Suprapubic skin (tissue), 4 donors: ENCODE data around the gene MYL10. TPM values are rescaled to one million over a fixed set of nuclear protein-coding genes. Genes with fewer than 3 reads are reported as not detected.

Experiments
- DNase-seq, 2 donors: peaks; one replicate each; pipeline ENCODE4 v3.0.0-alpha.2; 2019; ENCODE audit warnings: low spot score in 2 of 2
- H3K27ac ChIP-seq: fragments of 200-600 bp; sonication (generic); one replicate; pipeline ENCODE4 v1.5.1; 2019
- H3K27me3 ChIP-seq: fragments of 200-600 bp; sonication (generic); one replicate; pipeline ENCODE4 v1.5.1; 2019
- H3K36me3 ChIP-seq: fragments of 200-600 bp; sonication (generic); one replicate; pipeline ENCODE4 v1.5.1; 2019
- H3K4me1 ChIP-seq: fragments of 200-600 bp; sonication (generic); one replicate; pipeline ENCODE4 v1.5.1; 2019
- H3K4me3 ChIP-seq: fragments of 200-600 bp; sonication (generic); one replicate; pipeline ENCODE4 v1.5.1; 2019; ENCODE audit warnings: mild to moderate bottlenecking
- H3K9me3 ChIP-seq: fragments of 200-600 bp; sonication (generic); one replicate; pipeline ENCODE4 v1.5.1; 2019
- CTCF ChIP-seq, 2 donors: fragments of 200-600 bp in 1 of 2; fragments of 450-650 bp in 1 of 2; sonication (generic) in 1 of 2; IDR thresholded peaks; one replicate each; pipeline ENCODE4 v1.5.1; 2016 to 2019; ENCODE audit warnings: antibody characterized with exemption in 2 of 2, mild to moderate bottlenecking in 1 of 2, moderate library complexity in 1 of 2
- EP300 ChIP-seq: sonication (generic); formaldehyde crosslinking; IDR thresholded peaks from one replicate; pipeline ENCODE4 v1.6.1; 2017; ENCODE audit warnings: antibody characterized with exemption
- POLR2A ChIP-seq, 2 donors: fragments of 450-650 bp; IDR thresholded peaks; one replicate each; pipeline ENCODE4 v1.6.1; 2017; ENCODE audit warnings: antibody characterized with exemption in 2 of 2, mild to moderate bottlenecking in 2 of 2, moderate library complexity in 2 of 2
- POLR2AphosphoS5 ChIP-seq, 3 donors: sonication (generic); formaldehyde crosslinking; IDR thresholded peaks; one replicate each; pipeline ENCODE4 v1.6.1; 2017; ENCODE audit warnings: antibody characterized with exemption in 3 of 3
- WGBS: methylation state at CpG from one replicate; pipeline ENCODE4 v1.1.5; 2018; 5-methylcytosine and 5-hydroxymethylcytosine counted together
- total RNA-seq, 4 donors: library from RNA; depleted of rRNA; stranded (reverse); fragments of >200 nt; gene quantifications; one replicate each; pipeline ENCODE4 v1.1.0, GENCODE V29; 2016

MYL10 gene
- total RNA-seq, 4 donors from 2014 or later, result not detected

- TF ChIP-seq POLR2A (IDR thresholded peaks at IDR 0.05) (no peak), EP300 (no peak), CTCF (IDR thresholded peaks at IDR 0.05) (no peak), POLR2AphosphoS5 (IDR thresholded peaks at IDR 0.05) (no peak)
Measured at GRCh38 chr7:101676062-101676598, 47.0 kb upstream of the MYL10 start.

GRCh38 chr7:101674439-101674838 is 45.3 kb upstream of the MYL10 start:
- WGBS, result 89% methylated on average over 3 of the region's 3 CpGs
- H3K4me3 ChIP-seq, result no peak overlapping the region
- no peaks in the 10 kb centered on the region for H3K36me3 ChIP-seq
- no peaks in the 10 kb centered on the region for H3K27me3 ChIP-seq
- H3K9me3 ChIP-seq, result no peaks in the 10 kb centered on the region
- no peak for DNase-seq
- H3K27ac ChIP-seq, result no peak overlapping the region
- no peak for TF ChIP-seq POLR2A (IDR thresholded peaks at IDR 0.05)
- TF ChIP-seq EP300, result no peak
- no peak for TF ChIP-seq CTCF (IDR thresholded peaks at IDR 0.05)
- no peak for TF ChIP-seq POLR2AphosphoS5 (IDR thresholded peaks at IDR 0.05)
- H3K4me1 ChIP-seq, result no peaks in the 10 kb centered on the region

More at GRCh38 chr7:101676062-101676598, 47.0 kb upstream of the MYL10 start:
- H3K27ac ChIP-seq, result no peak overlapping the region
- peaks cover 4% of the 10 kb centered on the region for H3K4me1 ChIP-seq
- no peak overlapping the region for H3K4me3 ChIP-seq
- 68% methylated on average over 16 of the region's 16 CpGs for WGBS
- no peak for DNase-seq
- H3K27me3 ChIP-seq, result no peaks in the 10 kb centered on the region
- H3K9me3 ChIP-seq, result no peaks in the 10 kb centered on the region
- H3K36me3 ChIP-seq, result no peaks in the 10 kb centered on the region

- Histone ChIP-seq H3K4me3 (no peak overlapping the region), H3K27me3 (no peaks in the 10 kb centered on the region), H3K36me3 (no peaks in the 10 kb centered on the region), H3K9me3 (no peaks in the 10 kb centered on the region), H3K4me1 (no peaks in the 10 kb centered on the region), H3K27ac (no peak overlapping the region)
- TF ChIP-seq CTCF (IDR thresholded peaks at IDR 0.05) (no peak), POLR2AphosphoS5 (IDR thresholded peaks at IDR 0.05) (no peak), EP300 (no peak), POLR2A (IDR thresholded peaks at IDR 0.05) (no peak)
- 88% methylated on average over 5 of the region's 5 CpGs for WGBS
- no peak for DNase-seq
Measured at GRCh38 chr7:101673951-101674350, 44.9 kb upstream of the MYL10 start.

- no peak for TF ChIP-seq POLR2A (IDR thresholded peaks at IDR 0.05)
- TF ChIP-seq CTCF (IDR thresholded peaks at IDR 0.05), result no peak
- TF ChIP-seq EP300, result no peak
- TF ChIP-seq POLR2AphosphoS5 (IDR thresholded peaks at IDR 0.05), result no peak
Measured at GRCh38 chr7:101673315-101673714, 44.2 kb upstream of the MYL10 start.

GRCh38 chr7:101671371-101672356 is 42.6 kb upstream of the MYL10 start:
- Histone ChIP-seq H3K36me3 (no peaks in the 10 kb centered on the region), H3K4me1 (no peaks in the 10 kb centered on the region), H3K9me3 (no peaks in the 10 kb centered on the region), H3K27me3 (peaks cover 6% of the 10 kb centered on the region), H3K4me3 (no peak overlapping the region), H3K27ac (no peak overlapping the region)
- no peak for TF ChIP-seq POLR2AphosphoS5 (IDR thresholded peaks at IDR 0.05)
- TF ChIP-seq CTCF (IDR thresholded peaks at IDR 0.05), result no peak
- TF ChIP-seq EP300, result no peak
- no peak for TF ChIP-seq POLR2A (IDR thresholded peaks at IDR 0.05)
- WGBS, result 83% methylated on average over 11 of the region's 12 CpGs
- no peak for DNase-seq

More at GRCh38 chr7:101673315-101673714, 44.2 kb upstream of the MYL10 start:
- Histone ChIP-seq H3K36me3 (no peaks in the 10 kb centered on the region), H3K27ac (no peak overlapping the region), H3K9me3 (no peaks in the 10 kb centered on the region), H3K4me3 (no peak overlapping the region), H3K4me1 (no peaks in the 10 kb centered on the region), H3K27me3 (peaks cover 2% of the 10 kb centered on the region)
- DNase-seq, result no peak
